HEK293 (cell line): ENCODE results near the gene SNTA1.

ENCODE experiments used
- ATF2 ChIP-seq: fragments of 450-650 bp; formaldehyde crosslinking; IDR thresholded peaks from 2 replicates; pipeline ENCODE4 v1.5.1; 2016; ENCODE audit warnings: missing biosample characterization, missing genetic modification characterization, low read depth
- GLIS1 ChIP-seq: fragments of 450-650 bp; formaldehyde crosslinking; IDR thresholded peaks from 2 replicates; pipeline ENCODE4 v1.5.1; 2016; ENCODE audit warnings: missing biosample characterization, missing genetic modification characterization
- KLF1 ChIP-seq: fragments of 450-650 bp; formaldehyde crosslinking; IDR thresholded peaks from 2 replicates; pipeline ENCODE4 v1.5.1; 2016; ENCODE audit warnings: missing biosample characterization, missing genetic modification characterization
- KLF9 ChIP-seq: fragments of 450-650 bp; formaldehyde crosslinking; IDR thresholded peaks from 2 replicates; pipeline ENCODE4 v1.5.1; 2016; ENCODE audit warnings: missing biosample characterization, missing genetic modification characterization, low read depth
- PBX3 ChIP-seq: sonication (generic); formaldehyde crosslinking; IDR thresholded peaks from 2 replicates; pipeline ENCODE4 v1.8.1; 2022; ENCODE audit warnings: mild to moderate bottlenecking, moderate library complexity, missing genetic modification reagents
- SP2 ChIP-seq: fragments of 450-650 bp; formaldehyde crosslinking; IDR thresholded peaks from 2 replicates; pipeline ENCODE4 v1.5.1; 2016; ENCODE audit warnings: missing biosample characterization, missing genetic modification characterization
- TSHZ1 ChIP-seq: fragments of 450-650 bp; formaldehyde crosslinking; IDR thresholded peaks from 2 replicates; pipeline ENCODE4 v1.5.1; 2016; ENCODE audit warnings: missing biosample characterization, missing genetic modification characterization, borderline replicate concordance
- ZBTB10 ChIP-seq: fragments of 450-650 bp; formaldehyde crosslinking; IDR thresholded peaks from 2 replicates; pipeline ENCODE4 v1.5.1; 2016; ENCODE audit warnings: missing biosample characterization, missing genetic modification characterization
- ZBTB21 ChIP-seq: fragments of 450-650 bp; formaldehyde crosslinking; IDR thresholded peaks from 2 replicates; pipeline ENCODE4 v1.5.1; 2017; ENCODE audit warnings: missing biosample characterization, missing genetic modification characterization
- ZBTB26 ChIP-seq: fragments of 450-650 bp; formaldehyde crosslinking; optimal IDR thresholded peaks from 2 replicates; pipeline ENCODE3; 2016; ENCODE audit warnings: missing biosample characterization, mild to moderate bottlenecking, missing genetic modification characterization
- ZIC2 ChIP-seq: fragments of 450-650 bp; formaldehyde crosslinking; IDR thresholded peaks from 2 replicates; pipeline ENCODE4 v1.5.1; 2016; ENCODE audit warnings: missing biosample characterization, missing genetic modification characterization
- ZNF132 ChIP-seq: fragments of 450-650 bp; formaldehyde crosslinking; IDR thresholded peaks from 2 replicates; pipeline ENCODE4 v1.5.1; 2017; ENCODE audit warnings: missing biosample characterization, missing genetic modification characterization, borderline replicate concordance
- ZNF146 ChIP-seq: fragments of 450-650 bp; formaldehyde crosslinking; IDR thresholded peaks from 2 replicates; pipeline ENCODE4 v1.5.1; 2016; ENCODE audit warnings: missing biosample characterization, missing genetic modification characterization
- ZNF18 ChIP-seq: fragments of 450-650 bp; formaldehyde crosslinking; IDR thresholded peaks from 2 replicates; pipeline ENCODE4 v1.5.1; 2016; ENCODE audit warnings: missing biosample characterization, missing genetic modification characterization
- ZNF19 ChIP-seq: fragments of 450-650 bp; formaldehyde crosslinking; IDR thresholded peaks from 2 replicates; pipeline ENCODE4; 2016; ENCODE audit warnings: missing biosample characterization, missing genetic modification characterization, low read depth
- ZNF214 ChIP-seq: fragments of 450-650 bp; formaldehyde crosslinking; IDR thresholded peaks from 2 replicates; pipeline ENCODE4 v1.5.1; 2017; ENCODE audit warnings: missing biosample characterization, mild to moderate bottlenecking, missing genetic modification characterization, borderline replicate concordance
- ZNF223 ChIP-seq: fragments of 450-650 bp; formaldehyde crosslinking; IDR thresholded peaks from 2 replicates; pipeline ENCODE4 v1.5.1; 2016; ENCODE audit warnings: missing biosample characterization, missing genetic modification characterization
- ZNF335 ChIP-seq: fragments of 450-650 bp; formaldehyde crosslinking; conservative IDR thresholded peaks from 2 replicates; pipeline ENCODE4 v1.5.1; 2016; ENCODE audit warnings: missing biosample characterization, missing genetic modification characterization
- ZNF341 ChIP-seq: fragments of 450-650 bp; formaldehyde crosslinking; IDR thresholded peaks from 2 replicates; pipeline ENCODE4; 2016; ENCODE audit warnings: low read depth, missing biosample characterization, missing genetic modification characterization
- ZNF501 ChIP-seq: fragments of 450-650 bp; formaldehyde crosslinking; IDR thresholded peaks from 2 replicates; pipeline ENCODE4 v1.5.1; 2016; ENCODE audit warnings: missing biosample characterization, missing genetic modification characterization
- ZNF514 ChIP-seq: fragments of 450-650 bp; formaldehyde crosslinking; IDR thresholded peaks from 2 replicates; pipeline ENCODE4 v1.5.1; 2016; ENCODE audit warnings: missing biosample characterization, missing genetic modification characterization
- ZNF544 ChIP-seq: fragments of 450-650 bp; formaldehyde crosslinking; IDR thresholded peaks from 2 replicates; pipeline ENCODE4 v1.5.0; 2017; ENCODE audit warnings: missing biosample characterization, missing genetic modification characterization
- ZNF645 ChIP-seq: fragments of 450-650 bp; formaldehyde crosslinking; IDR thresholded peaks from 2 replicates; pipeline ENCODE4; 2016; ENCODE audit warnings: missing biosample characterization, missing genetic modification characterization
- ZNF830 ChIP-seq: fragments of 450-650 bp; IDR thresholded peaks from 2 replicates; pipeline ENCODE4 v1.5.0; 2018; ENCODE audit warnings: missing biosample characterization, missing genetic modification characterization, low read depth, mild to moderate bottlenecking, moderate library complexity
- ZSCAN23 ChIP-seq: fragments of 450-650 bp; formaldehyde crosslinking; IDR thresholded peaks from 2 replicates; pipeline ENCODE4 v1.5.1; 2016; ENCODE audit warnings: missing biosample characterization, missing genetic modification characterization
- ZXDB ChIP-seq: fragments of 450-650 bp; formaldehyde crosslinking; IDR thresholded peaks from 2 replicates; pipeline ENCODE4 v1.5.1; 2016; ENCODE audit warnings: missing biosample characterization, missing genetic modification characterization

SNTA1 gene

GRCh38 chr20:33401184-33401920 is 42.2 kb downstream of the SNTA1 start, which contains the start of gene CDK5RAP1 (continued):
- TF ChIP-seq ZNF544 (tag by site-specific recombination) = no peak
- peak; percentile 59; the same call in 1 of the 2 replicates for TF ChIP-seq ZBTB10
- TF ChIP-seq SP2 (tag by site-specific recombination) = peak; percentile 66
- no peak for TF ChIP-seq ZNF223 (tag by site-specific recombination)
- TF ChIP-seq ZNF501 (tag by site-specific recombination) = peak; percentile 96
- no peak for TF ChIP-seq ZNF214 (tag by site-specific recombination)
- TF ChIP-seq ZXDB (tag by site-specific recombination) = peak; percentile 97
- TF ChIP-seq ZNF146 = peak; percentile 59; the same call in 1 of the 2 replicates
- TF ChIP-seq ZNF341 (tag by site-specific recombination) = no peak
- peak; percentile 59 for TF ChIP-seq ZIC2 (tag by site-specific recombination)
- peak; percentile 77 for TF ChIP-seq ZNF18 (tag by site-specific recombination)
- TF ChIP-seq ATF2 (tag by site-specific recombination) = no peak
- 0 out of 2 replicates have a peak, but pooled peaks have one; percentile 70 for TF ChIP-seq PBX3 (CRISPR knock-in tag)
- TF ChIP-seq ZNF514 = no peak
- TF ChIP-seq ZNF335 = peak; percentile 90
- TF ChIP-seq KLF1 = peak; percentile 12; the same call in 1 of the 2 replicates
- TF ChIP-seq GLIS1 = peak; percentile 33; the same call in 1 of the 2 replicates
- TF ChIP-seq TSHZ1 (tag by site-specific recombination) = peak; percentile 35; the same call in 1 of the 2 replicates
- TF ChIP-seq ZNF132 (tag by site-specific recombination) = no peak
- TF ChIP-seq KLF9 (tag by site-specific recombination) = peak; percentile 62
- TF ChIP-seq ZNF645 = peak; percentile 71; the same call in 1 of the 2 replicates
- peak; percentile 48 for TF ChIP-seq ZBTB26 (tag by site-specific recombination)
- TF ChIP-seq ZSCAN23 (tag by site-specific recombination) = peak; percentile 89
- TF ChIP-seq ZNF830 (tag by site-specific recombination) = no peak
- TF ChIP-seq ZBTB21 (tag by site-specific recombination) = peak; percentile 43; the same call in 1 of the 2 replicates
- no peak for TF ChIP-seq ZNF19 (tag by site-specific recombination)
